ENCODE measurements around the gene ENTPD6.
A peak's percentile ranks its signal among the peaks of the same experiment; 100 is the strongest.
"Not testable (repeated sequence)": the region's sequence is repeated elsewhere in the genome, so short reads cannot be mapped to it uniquely, and the experiment has no call there.

The ENTPD6 gene

GRCh38 chr20:25223765-25224720, 28.5 kb downstream of the ENTPD6 start:
- no peak for DNase-seq (ENCODE audit: low read depth, low spot score)

GRCh38 chr20:25224941-25225340, 29.4 kb downstream of the ENTPD6 start:
- no peak for DNase-seq (ENCODE audit: low read depth, low spot score)

- DNase-seq (ENCODE audit: low read depth, low spot score) = no peak
These were observed 30.3 kb downstream of the ENTPD6 start for GRCh38 chr20:25225642-25226432.

- no peak for DNase-seq (ENCODE audit: low read depth, low spot score)
These were observed 31.2 kb downstream of the ENTPD6 start for GRCh38 chr20:25226433-25227316.

GRCh38 chr20:25227317-25227831, 31.9 kb downstream of the ENTPD6 start:
- peak; percentile 79 for DNase-seq (ENCODE audit: low read depth, low spot score)

GRCh38 chr20:25229486-25230165, 34.1 kb downstream of the ENTPD6 start:
- no peak for DNase-seq (ENCODE audit: low read depth, low spot score)

- no peak for DNase-seq (ENCODE audit: low read depth, low spot score)
These were observed 34.8 kb downstream of the ENTPD6 start for GRCh38 chr20:25230166-25230831.

- DNase-seq (ENCODE audit: low read depth, low spot score) = peak; percentile 93
These were observed 37.7 kb downstream of the ENTPD6 start for GRCh38 chr20:25233016-25233772.

GRCh38 chr20:25234009-25234849, 38.7 kb downstream of the ENTPD6 start:
- DNase-seq (ENCODE audit: low read depth, low spot score) = not testable (repeated sequence)

- DNase-seq (ENCODE audit: low read depth, low spot score) = no peak
These were observed 41.2 kb downstream of the ENTPD6 start for GRCh38 chr20:25236450-25237304.

GRCh38 chr20:25237610-25238318, 42.3 kb downstream of the ENTPD6 start:
- DNase-seq (ENCODE audit: low read depth, low spot score) = peak; percentile 96

- peak; percentile 67 for DNase-seq (ENCODE audit: low read depth, low spot score)
These were observed 43.0 kb downstream of the ENTPD6 start for GRCh38 chr20:25238319-25239037.

- DNase-seq (ENCODE audit: low read depth, low spot score) = no peak
These were observed 44.2 kb downstream of the ENTPD6 start for GRCh38 chr20:25239387-25240370.

- DNase-seq (ENCODE audit: low read depth, low spot score) = not testable (repeated sequence)
These were observed 45.5 kb downstream of the ENTPD6 start for GRCh38 chr20:25240851-25241658.

Measured in astrocyte of the hippocampus (primary cell).